H1 (cell line): ENCODE data around the gene PRSS21. TPM values are rescaled to one million over a fixed set of nuclear protein-coding genes. Genes with fewer than 3 reads are reported as not detected.

ENCODE experiments used
- CTCF ChIA-PET: fragments of 300-600 bp; sonication (Branson Sonifier 250); formaldehyde crosslinking; loops from one replicate; lab custom pipeline; 2021; ENCODE audit not compliant: partially characterized antibody; lab: Charles Lee
- POLR2A ChIA-PET: fragments of 300-600 bp; sonication (Branson Sonifier 250); formaldehyde crosslinking; loops from one replicate; lab custom pipeline; 2021; ENCODE audit warnings: inconsistent platforms; ENCODE audit not compliant: partially characterized antibody; lab: Charles Lee
- DNase-seq, 2 experiments: peaks; one replicate each; pipeline versions ENCODE4 v3.0.0 to v3.0.0-alpha.2; 2010 to 2022; ENCODE audit warnings: low spot score in 2 of 2, low read depth in 1 of 2, mixed read lengths in 1 of 2
- FAIRE-seq: peaks from 2 replicates; lab custom pipeline; 2011; peaks lifted over from hg19 to GRCh38; lab: Jason Lieb, UNC
- H2AFZ ChIP-seq: 2 replicates; pipeline ENCODE4 v1.8.1; 2012; ENCODE audit warnings: low read length, inconsistent platforms
- H2AK5ac ChIP-seq: 2 replicates; pipeline ENCODE4 v1.6.1; 2013; ENCODE audit warnings: low read depth, low read length
- H2BK120ac ChIP-seq: replicated peaks from 2 replicates; pipeline ENCODE3; 2013; ENCODE audit warnings: low read depth, low read length, inconsistent platforms
- H2BK12ac ChIP-seq: 2 replicates; pipeline ENCODE4 v1.6.1; 2013; ENCODE audit warnings: low read depth, low read length
- H2BK15ac ChIP-seq: 2 replicates; pipeline ENCODE4 v1.6.1; 2013; ENCODE audit warnings: low read length
- H2BK20ac ChIP-seq: 2 replicates; pipeline ENCODE4 v1.6.1; 2013; ENCODE audit warnings: low read length
- H2BK5ac ChIP-seq: 2 replicates; pipeline ENCODE4 v1.6.1; 2013; ENCODE audit warnings: low read depth, low read length
- H3K14ac ChIP-seq: 2 replicates; pipeline ENCODE4 v1.6.1; 2013; ENCODE audit warnings: inconsistent platforms; ENCODE audit not compliant: insufficient read length
- H3K18ac ChIP-seq: 2 replicates; pipeline ENCODE4 v1.6.1; 2013; ENCODE audit warnings: low read length; ENCODE audit errors: extremely low read depth
- H3K23ac ChIP-seq: 2 replicates; pipeline ENCODE4 v1.6.1; 2013; ENCODE audit warnings: inconsistent platforms; ENCODE audit not compliant: insufficient read length
- H3K23me2 ChIP-seq: 2 replicates; pipeline ENCODE4 v1.6.1; 2013; ENCODE audit warnings: low read depth, low read length
- H3K27ac ChIP-seq: 2 replicates; pipeline ENCODE4 v1.6.1; 2011; ENCODE audit warnings: low read depth, low read length, inconsistent platforms
- H3K27me3 ChIP-seq, 4 experiments: replicated peaks in 1 of 4; 1 replicate in 1 of 4; 2 replicates in 3 of 4; pipeline versions ENCODE4 v1.6.1 to v1.8.1; 2011 to 2013; ENCODE audit warnings: low read length in 3 of 4, mild to moderate bottlenecking in 3 of 4, inconsistent platforms in 2 of 4, mixed read lengths in 2 of 4, moderate library complexity in 1 of 4; ENCODE audit not compliant: control insufficient read depth in 3 of 4, insufficient read depth in 3 of 4; ENCODE audit errors: extremely low read depth in 1 of 4
- H3K36me3 ChIP-seq, 4 experiments: 2 replicates each; pipeline versions ENCODE4 v1.6.1 to v1.8.1; 2011 to 2013; ENCODE audit warnings: mild to moderate bottlenecking in 4 of 4, low read length in 3 of 4, moderate library complexity in 2 of 4, control low read depth in 1 of 4, inconsistent platforms in 1 of 4; ENCODE audit not compliant: insufficient read depth in 4 of 4, control insufficient read depth in 2 of 4
- H3K4ac ChIP-seq: replicated peaks from 2 replicates; pipeline ENCODE3; 2013; ENCODE audit warnings: low read length, low read depth, mixed read lengths, inconsistent platforms; ENCODE audit not compliant: insufficient read length
- H3K4me1 ChIP-seq, 4 experiments: replicated peaks in 1 of 4; 1 replicate in 1 of 4; 2 replicates in 3 of 4; pipeline versions ENCODE4 v1.6.1 to v1.8.1; 2011 to 2013; ENCODE audit warnings: low read length in 3 of 4, inconsistent platforms in 2 of 4, mixed read lengths in 1 of 4; ENCODE audit not compliant: insufficient read depth in 4 of 4, control insufficient read depth in 3 of 4
- H3K4me2 ChIP-seq, 2 experiments: 2 replicates each; pipeline versions ENCODE4 v1.6.1 to v1.8.1; 2011 to 2013; ENCODE audit warnings: low read depth in 2 of 2, low read length in 2 of 2, control low read depth in 1 of 2, inconsistent platforms in 1 of 2, mild to moderate bottlenecking in 1 of 2; ENCODE audit not compliant: insufficient read depth in 1 of 2
- H3K4me3 ChIP-seq, 4 experiments: fragments of 200-600, 300-600 bp in 1 of 4; sonication (generic), shearing (Covaris generic), sonication (Bioruptor Twin) in 1 of 4; 2 replicates each; pipeline versions ENCODE4 v1.5.1 to v1.8.1; 2011 to 2016; ENCODE audit warnings: low read length in 4 of 4, low read depth in 3 of 4, control low read depth in 2 of 4, inconsistent platforms in 2 of 4, mild to moderate bottlenecking in 2 of 4, mixed read lengths in 1 of 4, moderate library complexity in 1 of 4; ENCODE audit not compliant: insufficient read depth in 2 of 4; ENCODE audit errors: extremely low read depth in 1 of 4
- H3K56ac ChIP-seq: replicated peaks from 2 replicates; pipeline ENCODE3; 2013; ENCODE audit warnings: low read depth, mild to moderate bottlenecking, mixed read lengths, low read length, inconsistent platforms; ENCODE audit not compliant: insufficient read length
- H3K79me1 ChIP-seq: 2 replicates; pipeline ENCODE4 v1.6.1; 2013; ENCODE audit warnings: low read depth, low read length, control low read depth
- H3K79me2 ChIP-seq, 2 experiments: 2 replicates each; pipeline versions ENCODE4 v1.6.1 to v1.8.1; 2012 to 2013; ENCODE audit warnings: low read length in 2 of 2, mild to moderate bottlenecking in 2 of 2, inconsistent platforms in 1 of 2; ENCODE audit not compliant: insufficient read depth in 2 of 2, control insufficient read depth in 1 of 2
- H3K9ac ChIP-seq, 4 experiments: replicated peaks in 1 of 4; 1 replicate in 1 of 4; 2 replicates in 3 of 4; pipeline versions ENCODE4 v1.6.1 to v1.8.1; 2011 to 2013; ENCODE audit warnings: low read depth in 3 of 4, low read length in 3 of 4, control low read depth in 2 of 4, mild to moderate bottlenecking in 2 of 4, moderate library complexity in 2 of 4, inconsistent platforms in 1 of 4; ENCODE audit errors: extremely low read depth in 1 of 4
- H3K9me3 ChIP-seq, 2 experiments: 2 replicates each; pipeline versions ENCODE4 v1.6.1 to v1.8.1; 2012 to 2013; ENCODE audit warnings: mild to moderate bottlenecking in 2 of 2, moderate library complexity in 2 of 2, control low read depth in 1 of 2, inconsistent platforms in 1 of 2, low read depth in 1 of 2, low read length in 1 of 2, mixed read lengths in 1 of 2; ENCODE audit not compliant: insufficient read depth in 2 of 2
- H4K20me1 ChIP-seq, 2 experiments: replicated peaks in 1 of 2; 2 replicates each; pipeline versions ENCODE3 to v1.8.1; 2011 to 2013; ENCODE audit warnings: inconsistent platforms in 2 of 2, low read length in 2 of 2, mild to moderate bottlenecking in 1 of 2; ENCODE audit not compliant: insufficient read depth in 2 of 2, control insufficient read depth in 1 of 2
- H4K5ac ChIP-seq: 2 replicates; pipeline ENCODE4 v1.6.1; 2013; ENCODE audit warnings: low read length, low read depth, mixed read lengths, inconsistent platforms; ENCODE audit not compliant: insufficient read length
- H4K8ac ChIP-seq: 2 replicates; pipeline ENCODE4 v1.8.0; 2013; ENCODE audit warnings: mild to moderate bottlenecking, moderate library complexity, low read length, inconsistent platforms; ENCODE audit not compliant: insufficient read depth; ENCODE audit errors: extremely low read depth
- H4K91ac ChIP-seq: replicated peaks from 2 replicates; pipeline ENCODE3; 2013; ENCODE audit warnings: low read length, mixed read lengths, inconsistent platforms; ENCODE audit not compliant: insufficient read length
- EP300 ChIP-seq, 2 experiments: IDR thresholded peaks; 1 replicate in 1 of 2; 2 replicates in 1 of 2; pipeline ENCODE4 v1.6.1; 2011 to 2012; ENCODE audit warnings: low read depth in 2 of 2, low read length in 2 of 2, mild to moderate bottlenecking in 2 of 2, borderline replicate concordance in 1 of 2, inconsistent platforms in 1 of 2, moderate library complexity in 1 of 2
- NANOG ChIP-seq: IDR thresholded peaks from 2 replicates; pipeline ENCODE4 v1.6.1; 2011; ENCODE audit warnings: low read length, low read depth, mild to moderate bottlenecking, inconsistent platforms; ENCODE audit not compliant: insufficient read depth, poor library complexity, severe bottlenecking
- PHF8 ChIP-seq: fragments of 200-600 bp; sonication (generic); conservative IDR thresholded peaks from 2 replicates; pipeline ENCODE4 v1.7.1; 2012; ENCODE audit warnings: low read depth, mild to moderate bottlenecking, inconsistent platforms, low read length, moderate library complexity
- POLR2A ChIP-seq, 2 experiments: IDR thresholded peaks; 1 replicate in 1 of 2; 2 replicates in 1 of 2; pipeline ENCODE4 v1.6.1; 2011; ENCODE audit warnings: low read depth in 2 of 2, low read length in 2 of 2, mild to moderate bottlenecking in 2 of 2; ENCODE audit errors: control extremely low read depth in 1 of 2
- RNF2 ChIP-seq: fragments of 200-900, 300-1000 bp; sonication (generic); IDR thresholded peaks from 2 replicates; pipeline ENCODE4 v1.7.1; 2016; ENCODE audit warnings: borderline replicate concordance, low read depth, mild to moderate bottlenecking, antibody characterized with exemption, low read length; ENCODE audit not compliant: poor library complexity, severe bottlenecking; ENCODE audit errors: missing control alignments
- SP4 ChIP-seq: IDR thresholded peaks from 2 replicates; pipeline ENCODE4 v1.6.1; 2012; ENCODE audit warnings: low read length, inconsistent platforms
- WGBS, 2 experiments: shearing (Covaris generic) in 1 of 2; methylation state at CpG; one replicate each; pipeline versions ENCODE4 v1.1.6 to v1.1.7; 2013 to 2015; ENCODE audit warnings: low lambda C conversion rate in 2 of 2, mixed read lengths in 2 of 2, inconsistent platforms in 1 of 2, low coverage in 1 of 2, missing lambda C conversion rate in 1 of 2; ENCODE audit not compliant: insufficient replicate concordance in 2 of 2, insufficient coverage in 1 of 2, insufficient read length in 1 of 2; ENCODE audit errors: extremely low coverage in 1 of 2, missing lambda C conversion rate in 1 of 2; 5-methylcytosine and 5-hydroxymethylcytosine counted together
- polyA plus RNA-seq, 7 experiments: library from polyadenylated mRNA; depleted of rRNA in 3 of 7; stranded (reverse) in 5 of 7; unstranded in 2 of 7; fragments of >200 nt in 5 of 7; fragments of 200-250 nt in 2 of 7; gene quantifications; 1 replicate in 5 of 7; 2 replicates in 1 of 7; 4 replicates in 1 of 7; pipeline versions ENCODE4 v1.2.1 to v1.2.3, GENCODE V29; 2011 to 2013; ENCODE audit warnings: missing spikeins in 2 of 7, mixed read lengths in 2 of 7
- total RNA-seq: library from RNA; stranded (reverse); fragmentation: NEBNext Ultra II Directional; extraction: Animal tissue kit (Norgen Biotek cat#: 25700); gene quantifications from 2 replicates; pipeline ENCODE4 v1.2.1, GENCODE V29; 2021
- TF ChIP-seq, protein P1 (sequence below), 3 experiments: IDR thresholded peaks; 1 replicate in 2 of 3; 2 replicates in 1 of 3; pipeline versions ENCODE4 v1.5.1 to v1.6.1; 2011; ENCODE audit warnings: low read length in 3 of 3, mild to moderate bottlenecking in 3 of 3, inconsistent platforms in 2 of 3, low read depth in 1 of 3, moderate library complexity in 1 of 3; ENCODE audit not compliant: insufficient read depth in 1 of 3; ENCODE audit errors: control extremely low read depth in 1 of 3
- TF ChIP-seq, protein P2 (sequence below): IDR thresholded peaks from 2 replicates; pipeline ENCODE4 v1.6.1; 2011; ENCODE audit warnings: low read length, improper control_type of control experiment

PRSS21 gene
- total and polyA plus RNA-seq, 2 of the 8 experiments (the other 6 are each of a cell fraction or from before 2014, with no cell fraction given): 0.76 to 1.0 TPM

DNA sequence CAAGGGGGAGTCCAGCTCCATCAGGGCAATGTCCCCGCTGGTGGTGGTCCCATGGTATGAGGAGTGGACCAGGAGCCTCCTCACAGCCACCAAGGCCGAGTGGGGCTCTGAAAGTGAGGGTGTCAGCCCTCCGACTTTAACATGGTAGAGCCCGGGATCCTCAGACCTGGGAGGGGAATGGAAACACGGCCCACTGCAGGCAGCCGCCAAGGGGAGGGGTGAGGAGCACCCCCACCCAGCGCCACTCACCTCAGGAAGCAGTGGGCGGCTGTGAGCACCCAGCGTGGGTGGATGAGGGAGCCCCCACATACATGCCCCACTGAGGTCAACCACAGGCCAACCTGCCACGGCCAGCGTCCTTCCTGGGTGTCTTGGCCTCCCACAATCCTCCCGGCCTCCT is 23.9 kb downstream of the PRSS21 start:
- H4K8ac ChIP-seq: no peak overlapping the region
- H2AK5ac ChIP-seq: no peak overlapping the region
- no peak overlapping the region for H2BK12ac ChIP-seq
- no peak overlapping the region for H3K56ac ChIP-seq
- H3K79me1 ChIP-seq: no peaks in the 10 kb centered on the region
- no peak for FAIRE-seq
- WGBS, 2 experiments: 89% methylated on average over 12 of the region's 12 CpGs; no CpG with 5 or more reads in 1 of the 2 experiments
- peaks cover 0 to 2% of the 10 kb centered on the region in 2 experiments for H4K20me1 ChIP-seq
- H3K79me2 ChIP-seq: no peaks in the 10 kb centered on the region
- H3K23ac ChIP-seq: no peak overlapping the region
- no peak overlapping the region for H3K9ac ChIP-seq
- peaks cover 10% of the 10 kb centered on the region; the same call in 1 of the 2 replicates for H3K23me2 ChIP-seq
- H3K27me3 ChIP-seq: peaks cover 0 to 6% (median 2%) of the 10 kb centered on the region in 4 experiments; a peak in 4 of 7 replicates
- ChIA-PET POLR2A (interaction anchor here (1.7 kb wide), 1 partner anchor 14 kb away, joined by 4 read pairs; no protein-coding TSS in a partner anchor), CTCF (interaction anchor here (1.0 to 3.9 kb wide), 5 partner anchors 11 to 124 kb away, joined by 3 to 90 read pairs (median 53); no protein-coding TSS in a partner anchor)
- H3K14ac ChIP-seq: no peak overlapping the region
- no peak overlapping the region for H3K27ac ChIP-seq
- no peak overlapping the region for H2BK5ac ChIP-seq
- no peak overlapping the region for H4K91ac ChIP-seq
- no peak for DNase-seq
- H3K18ac ChIP-seq: no peak overlapping the region
- no peak overlapping the region for H2BK20ac ChIP-seq
- no peaks in the 10 kb centered on the region for H3K9me3 ChIP-seq
- H3K4me2 ChIP-seq: no peak overlapping the region
- no peak overlapping the region for H4K5ac ChIP-seq
- no peak overlapping the region for H2BK120ac ChIP-seq
- no peak overlapping the region for H2BK15ac ChIP-seq
- H3K4ac ChIP-seq: no peak overlapping the region
- no peak overlapping the region for H2AFZ ChIP-seq
- H3K36me3 ChIP-seq: no peaks in the 10 kb centered on the region
- H3K4me1 ChIP-seq: peaks cover 0 to 8% (median 3%) of the 10 kb centered on the region in 4 experiments; a peak in 5 of 7 replicates
- H3K4me3 ChIP-seq: no peak overlapping the region
- TF ChIP-seq, protein P1, sequence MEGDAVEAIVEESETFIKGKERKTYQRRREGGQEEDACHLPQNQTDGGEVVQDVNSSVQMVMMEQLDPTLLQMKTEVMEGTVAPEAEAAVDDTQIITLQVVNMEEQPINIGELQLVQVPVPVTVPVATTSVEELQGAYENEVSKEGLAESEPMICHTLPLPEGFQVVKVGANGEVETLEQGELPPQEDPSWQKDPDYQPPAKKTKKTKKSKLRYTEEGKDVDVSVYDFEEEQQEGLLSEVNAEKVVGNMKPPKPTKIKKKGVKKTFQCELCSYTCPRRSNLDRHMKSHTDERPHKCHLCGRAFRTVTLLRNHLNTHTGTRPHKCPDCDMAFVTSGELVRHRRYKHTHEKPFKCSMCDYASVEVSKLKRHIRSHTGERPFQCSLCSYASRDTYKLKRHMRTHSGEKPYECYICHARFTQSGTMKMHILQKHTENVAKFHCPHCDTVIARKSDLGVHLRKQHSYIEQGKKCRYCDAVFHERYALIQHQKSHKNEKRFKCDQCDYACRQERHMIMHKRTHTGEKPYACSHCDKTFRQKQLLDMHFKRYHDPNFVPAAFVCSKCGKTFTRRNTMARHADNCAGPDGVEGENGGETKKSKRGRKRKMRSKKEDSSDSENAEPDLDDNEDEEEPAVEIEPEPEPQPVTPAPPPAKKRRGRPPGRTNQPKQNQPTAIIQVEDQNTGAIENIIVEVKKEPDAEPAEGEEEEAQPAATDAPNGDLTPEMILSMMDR (IDR thresholded peaks at IDR 0.05; ENCODE audit: control extremely low read depth in 1 of 3, insufficient read depth in 1 of 3, low read depth in 1 of 3, low read length in 3 of 3): no peak
- TF ChIP-seq POLR2A (IDR thresholded peaks at IDR 0.05; ENCODE audit: control extremely low read depth in 1 of 2, low read depth in 2 of 2, low read length in 2 of 2): no peak
- no peak for TF ChIP-seq PHF8
- no peak for TF ChIP-seq RNF2
- TF ChIP-seq SP4: no peak
- no peak for TF ChIP-seq EP300 (IDR thresholded peaks at IDR 0.05; ENCODE audit: borderline replicate concordance in 1 of 2, low read depth in 2 of 2, low read length in 2 of 2)
- TF ChIP-seq, protein P2, sequence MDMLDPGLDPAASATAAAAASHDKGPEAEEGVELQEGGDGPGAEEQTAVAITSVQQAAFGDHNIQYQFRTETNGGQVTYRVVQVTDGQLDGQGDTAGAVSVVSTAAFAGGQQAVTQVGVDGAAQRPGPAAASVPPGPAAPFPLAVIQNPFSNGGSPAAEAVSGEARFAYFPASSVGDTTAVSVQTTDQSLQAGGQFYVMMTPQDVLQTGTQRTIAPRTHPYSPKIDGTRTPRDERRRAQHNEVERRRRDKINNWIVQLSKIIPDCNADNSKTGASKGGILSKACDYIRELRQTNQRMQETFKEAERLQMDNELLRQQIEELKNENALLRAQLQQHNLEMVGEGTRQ: no peak
- no peak for TF ChIP-seq NANOG
